K562 (cell line): Measurements from ENCODE around the gene MET. TPM values are rescaled to one million over a fixed set of nuclear protein-coding genes. Genes with fewer than 3 reads are reported as not detected.

Experiments used
- ATAC-seq: fragments of 200-7000 bp; cut with Tn5 transposase; 3 replicates; pipeline ENCODE4 v1.9.1; 2020; ENCODE audit warnings: moderate library complexity
- BruUV-seq: library from RNA; stranded (reverse); fragments of 400-500 nt; replicated peaks from 2 replicates; lab custom pipeline; 2021; lab: Mats Ljungman, UMichigan
- CTCF ChIA-PET: fragments of 300-600 bp; formaldehyde crosslinking; extraction: SDS; loops from one replicate; lab custom pipeline; 2021; ENCODE audit warnings: low intra/inter-chr PET ratio; lab: Yijun Ruan, JAX
- POLR2A ChIA-PET: fragments of 300-600, 350-650 bp; sonication (Branson Sonifier 250); formaldehyde crosslinking; extraction: SDS; loops from one replicate; lab custom pipeline; 2021; ENCODE audit warnings: antibody characterized with exemption, inconsistent platforms; lab: Yijun Ruan, JAX
- DNase-seq, 4 experiments: peaks; one replicate each; pipeline versions ENCODE4 v3.0.0 to v3.0.0-alpha.2; 2011 to 2018; ENCODE audit warnings: low spot score in 3 of 4, mixed read lengths in 3 of 4; ENCODE audit errors: extremely low read depth in 1 of 4
- FAIRE-seq: peaks from 2 replicates; lab custom pipeline; 2011; peaks lifted over from hg19 to GRCh38; lab: Jason Lieb, UNC
- H2AFZ ChIP-seq: 2 replicates; pipeline ENCODE4 v1.6.0; 2011; ENCODE audit warnings: low read depth, low read length, control low read depth, inconsistent platforms
- H3K27ac ChIP-seq: fragments of 200-600 bp; 3 replicates; pipeline ENCODE4 v1.8.0; 2011; ENCODE audit warnings: low read depth, mild to moderate bottlenecking, control low read depth, inconsistent platforms, low read length, moderate library complexity, mixed read lengths; ENCODE audit errors: extremely low read depth
- H3K27me3 ChIP-seq, 2 experiments: fragments of 300-600 bp in 1 of 2; 2 replicates in 1 of 2; 3 replicates in 1 of 2; pipeline versions ENCODE4 v1.6.0 to v1.8.0; 2011; ENCODE audit warnings: inconsistent platforms in 2 of 2, low read length in 2 of 2, mild to moderate bottlenecking in 1 of 2, mixed read lengths in 1 of 2, moderate library complexity in 1 of 2; ENCODE audit not compliant: control insufficient read depth in 2 of 2, insufficient read depth in 2 of 2
- H3K36me3 ChIP-seq: fragments of 300-600 bp; 3 replicates; pipeline ENCODE4 v1.8.0; 2011; ENCODE audit warnings: mild to moderate bottlenecking, low read length, inconsistent platforms; ENCODE audit not compliant: control insufficient read depth, insufficient read depth
- H3K4me1 ChIP-seq, 2 experiments: fragments of 200-600 bp in 1 of 2; replicated peaks in 1 of 2; 2 replicates in 1 of 2; 3 replicates in 1 of 2; pipeline versions ENCODE4 v1.5.1 to v1.8.0; 2011; ENCODE audit warnings: inconsistent platforms in 2 of 2, low read length in 2 of 2, mild to moderate bottlenecking in 1 of 2, mixed read lengths in 1 of 2, moderate library complexity in 1 of 2; ENCODE audit not compliant: control insufficient read depth in 2 of 2, insufficient read depth in 2 of 2
- H3K4me2 ChIP-seq: 2 replicates; pipeline ENCODE4 v1.6.1; 2011; ENCODE audit warnings: low read length, control low read depth, inconsistent platforms, mixed read lengths; ENCODE audit not compliant: insufficient read depth
- H3K4me3 ChIP-seq: fragments of 200-600 bp; sonication (generic), shearing (Covaris generic); 2 replicates; pipeline ENCODE4 v1.5.1; 2016; ENCODE audit warnings: control low read depth, inconsistent platforms
- H3K79me2 ChIP-seq: fragments of 200-600 bp; 3 replicates; pipeline ENCODE4 v1.8.0; 2011; ENCODE audit warnings: low read length, inconsistent platforms; ENCODE audit not compliant: control insufficient read depth, insufficient read depth
- H3K9ac ChIP-seq, 2 experiments: 2 replicates each; pipeline versions ENCODE4 v1.6.0 to v1.6.1; 2011; ENCODE audit warnings: low read depth in 2 of 2, low read length in 2 of 2, control low read depth in 1 of 2, inconsistent platforms in 1 of 2, mild to moderate bottlenecking in 1 of 2, mixed read lengths in 1 of 2; ENCODE audit not compliant: insufficient read depth in 1 of 2
- H3K9me1 ChIP-seq: one replicate; pipeline ENCODE4 v1.6.0; 2011; ENCODE audit warnings: inconsistent platforms, mild to moderate bottlenecking, low read length, moderate library complexity; ENCODE audit not compliant: control insufficient read depth, insufficient read depth
- H3K9me3 ChIP-seq: replicated peaks from 2 replicates; pipeline ENCODE4 v1.5.1; 2011; ENCODE audit warnings: low read depth, low read length, inconsistent platforms; ENCODE audit not compliant: control insufficient read depth, insufficient read depth
- H4K20me1 ChIP-seq: replicated peaks from 2 replicates; pipeline ENCODE4 v1.6.1; 2011; ENCODE audit warnings: low read length, inconsistent platforms, mixed read lengths; ENCODE audit not compliant: control insufficient read depth, insufficient read depth
- TAL1 ChIP-seq: fragments of 450-650 bp; IDR thresholded peaks from 2 replicates; pipeline ENCODE4 v1.6.1; 2016; ENCODE audit warnings: mild to moderate bottlenecking
- WGBS: fragments of 100-300 bp; shearing (Covaris generic); methylation state at CpG from one replicate; pipeline ENCODE4 v1.1.6; 2016; ENCODE audit warnings: low coverage, mixed read lengths; ENCODE audit not compliant: insufficient coverage; ENCODE audit errors: missing lambda C conversion rate; 5-methylcytosine and 5-hydroxymethylcytosine counted together
- in situ Hi-C: fragments of 300-500 bp; cut with MboI; formaldehyde crosslinking; loops from 4 replicates; pipeline ENCODE4 v1.15.0; 2018; ENCODE audit warnings: inconsistent platforms, mixed read lengths
- intact Hi-C: fragments of 100-400 bp; cut with micrococcal nuclease; formaldehyde crosslinking; loops from 2 replicates; pipeline ENCODE4 v1.14.2; 2022
- polyA plus RNA-seq, 8 experiments: library from polyadenylated mRNA; depleted of rRNA in 4 of 8; stranded (reverse) in 5 of 8; unstranded in 3 of 8; fragments of >200 nt; fragmentation: Nextera tagmentation in 2 of 8; fragmentation: Illumina TruSeq in 1 of 8; extraction: Ambion mirVana in 2 of 8; extraction: Trizol in 1 of 8; gene quantifications; 2 replicates each; pipeline versions ENCODE4 v1.2.1 to v1.2.3, GENCODE V29; 2011 to 2014; ENCODE audit warnings: inconsistent platforms in 1 of 8, missing spikeins in 1 of 8
- total RNA-seq, 7 experiments: library from RNA; depleted of rRNA in 6 of 7; stranded (reverse); fragments of >200 nt in 6 of 7; fragmentation: Illumina TruSeq in 2 of 7; extraction: Trizol in 2 of 7; gene quantifications; 2 replicates each; pipeline versions ENCODE4 v1.2.1 to v1.2.3, GENCODE V29; 2011 to 2021; ENCODE audit warnings: low replicate concordance in 1 of 7
- TF ChIP-seq, protein P1 (sequence below): fragments of 450-650 bp; formaldehyde crosslinking; IDR thresholded peaks from 2 replicates; pipeline ENCODE4 v1.4.0; 2020; ENCODE audit warnings: mild to moderate bottlenecking, mixed read lengths

The MET gene
- total and polyA plus RNA-seq, 9 of the 15 experiments (the other 6 are each of a cell fraction or from before 2014, with no cell fraction given): 0.84 to 2.4 (median 1.1) TPM

DNA sequence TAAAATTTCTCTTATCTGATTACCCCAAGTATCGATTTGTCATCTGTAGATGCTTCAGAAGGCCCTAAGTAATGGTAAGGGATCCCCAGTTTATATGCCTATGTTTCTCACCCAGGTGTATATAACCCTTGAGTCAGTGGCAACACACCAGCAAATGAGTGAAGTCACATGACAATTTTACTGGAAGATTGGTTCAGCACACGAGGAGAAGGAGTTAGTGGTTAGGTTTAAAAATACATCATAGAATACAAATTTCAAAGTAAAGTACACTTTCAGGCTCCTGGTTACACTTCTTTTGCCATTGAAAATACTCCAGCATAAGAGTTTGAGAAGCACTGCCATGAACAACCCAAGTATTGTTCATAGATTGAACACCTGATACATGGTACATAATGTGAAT is 160.7 kb downstream of the MET start:
- Histone ChIP-seq H3K4me2 (no peak overlapping the region), H3K9ac (no peak overlapping the region), H3K4me3 (no peak overlapping the region), H3K27ac (no peak overlapping the region), H2AFZ (no peak overlapping the region), H4K20me1 (no peaks in the 10 kb centered on the region), H3K36me3 (no peaks in the 10 kb centered on the region), H3K4me1 (peaks cover 0 to 5% of the 10 kb centered on the region in 2 experiments; a peak in 1 of 5 replicates), H3K79me2 (no peaks in the 10 kb centered on the region), H3K9me3 (0 out of 2 replicates have a peak, but pooled peaks cover 2% of the 10 kb centered on the region), H3K27me3 (peaks cover 18 to 26% of the 10 kb centered on the region in 2 experiments), H3K9me1 (no peaks in the 10 kb centered on the region)
- ATAC-seq (no peak), FAIRE-seq (no peak), DNase-seq (no peak)
- 4% methylated on average over 2 of the region's 2 CpGs for WGBS
- ChIA-PET CTCF (no interaction called here), POLR2A (interaction anchor here (1.1 kb wide), 1 partner anchor 90 kb away, joined by 3 read pairs; no protein-coding TSS in a partner anchor)
- intact Hi-C loops (no loop called here), in situ Hi-C loops (no loop called here)
- BruUV-seq: no TSS peak
- no peak for TF ChIP-seq TAL1
- TF ChIP-seq, protein P1, sequence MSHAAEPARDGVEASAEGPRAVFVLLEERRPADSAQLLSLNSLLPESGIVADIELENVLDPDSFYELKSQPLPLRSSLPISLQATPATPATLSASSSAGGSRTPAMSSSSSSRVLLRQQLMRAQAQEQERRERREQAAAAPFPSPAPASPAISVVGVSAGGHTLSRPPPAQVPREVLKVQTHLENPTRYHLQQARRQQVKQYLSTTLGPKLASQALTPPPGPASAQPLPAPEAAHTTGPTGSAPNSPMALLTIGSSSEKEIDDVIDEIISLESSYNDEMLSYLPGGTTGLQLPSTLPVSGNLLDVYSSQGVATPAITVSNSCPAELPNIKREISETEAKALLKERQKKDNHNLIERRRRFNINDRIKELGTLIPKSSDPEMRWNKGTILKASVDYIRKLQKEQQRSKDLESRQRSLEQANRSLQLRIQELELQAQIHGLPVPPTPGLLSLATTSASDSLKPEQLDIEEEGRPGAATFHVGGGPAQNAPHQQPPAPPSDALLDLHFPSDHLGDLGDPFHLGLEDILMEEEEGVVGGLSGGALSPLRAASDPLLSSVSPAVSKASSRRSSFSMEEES (CRISPR knock-in tag): peak; percentile 77
